ENCODE results near the gene INPP5A.

GRCh38 chr10:132520177-132520811, 17.3 kb upstream of the INPP5A start:
- TF ChIP-seq POLR2A (IDR thresholded peaks at IDR 0.05; ENCODE audit: low read length) (no peak), GATA1 (IDR thresholded peaks at IDR 0.05; ENCODE audit: low read depth, low read length) (no peak)

All from erythroblast (primary cell).